HG03280 (cell line): ENCODE results near the gene NEIL3.

Source experiments
- ATAC-seq: cut with Tn5 transposase; IDR thresholded peaks from one replicate; pipeline ENCODE4 v1.9.1; 2021; ENCODE audit warnings: mild to moderate bottlenecking, moderate library complexity; ENCODE audit not compliant: unreplicated experiment

NEIL3 gene

DNA sequence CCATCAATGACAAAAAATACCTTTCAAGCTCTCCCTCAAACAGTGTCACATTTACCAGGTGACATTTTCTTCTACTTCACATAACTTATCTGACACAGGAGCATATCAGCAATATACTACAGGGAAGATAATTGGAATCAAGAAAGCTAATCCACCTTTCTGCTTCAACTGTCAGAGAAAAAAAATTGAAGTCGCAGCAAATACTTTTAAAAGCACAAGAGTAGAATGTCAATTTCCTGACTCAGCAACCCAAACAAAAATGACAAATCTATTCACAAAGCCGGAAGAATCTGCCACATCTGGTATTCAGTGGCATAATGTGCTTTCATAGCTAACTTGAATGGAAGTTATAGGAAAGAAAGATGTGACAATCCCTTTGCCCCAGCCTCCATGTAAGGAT lies 95.8 kb downstream of the NEIL3 start:
- no peak for ATAC-seq

DNA sequence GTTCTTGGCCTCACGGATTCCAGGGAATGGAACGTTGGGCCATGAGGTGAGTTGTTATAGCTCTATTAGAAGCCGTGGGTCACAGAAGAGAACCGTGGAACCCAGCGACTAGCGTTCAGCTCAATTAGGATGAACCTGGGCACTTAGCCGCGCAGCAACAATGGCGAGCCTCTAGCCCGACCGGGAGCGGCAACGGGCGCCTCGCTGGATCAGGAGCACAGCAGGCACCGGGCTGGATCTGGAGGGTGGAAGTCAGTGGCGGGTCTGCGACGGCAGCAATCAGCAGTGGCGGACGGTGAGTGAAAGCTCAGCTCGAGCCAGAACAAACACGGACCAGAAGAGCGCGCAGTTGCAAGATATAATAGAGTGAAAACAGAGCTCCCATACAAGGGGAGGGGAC lies 98.3 kb downstream of the NEIL3 start:
- no peak for ATAC-seq

DNA sequence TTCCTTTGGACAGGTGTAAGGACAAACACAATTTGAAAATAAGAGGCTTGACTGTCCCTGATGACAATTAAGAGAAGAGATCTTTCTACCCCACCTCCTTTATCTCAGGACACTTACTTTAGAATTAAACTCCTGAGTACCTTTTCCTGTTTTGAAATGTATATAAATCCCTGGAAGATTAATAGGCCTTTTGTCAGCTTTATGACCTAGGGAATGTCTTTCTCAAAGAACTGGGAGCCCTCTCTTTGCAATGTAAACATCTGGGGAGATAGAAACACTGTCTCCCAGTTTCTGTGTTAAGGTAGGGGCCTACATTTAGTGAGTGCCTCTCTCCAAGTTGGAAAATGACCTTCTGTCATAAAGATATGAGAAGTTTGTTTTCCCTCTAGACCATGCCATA lies 100.9 kb downstream of the NEIL3 start:
- ATAC-seq: no peak

DNA sequence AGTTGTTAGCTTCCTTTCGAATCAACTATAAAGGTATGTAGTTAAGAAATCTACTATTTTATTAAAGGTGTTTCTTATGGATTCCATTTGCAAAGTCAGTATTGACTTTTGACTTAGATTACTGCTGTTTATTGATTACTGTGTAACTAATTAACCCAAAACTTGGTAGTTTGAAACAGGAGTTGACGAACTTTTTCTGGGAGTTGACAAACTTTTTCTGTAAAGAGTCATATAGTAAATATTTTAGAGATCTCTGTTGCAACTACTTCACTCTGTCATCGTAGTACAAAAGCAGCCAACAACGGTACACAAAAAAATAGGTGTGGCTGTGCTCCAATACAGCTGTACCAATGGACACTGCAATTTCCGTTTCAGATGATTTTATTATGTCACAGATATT lies 102.3 kb downstream of the NEIL3 start:
- no peak for ATAC-seq
